Endodermal cell (in vitro differentiated cells): ENCODE measurements around the gene DGCR2. TPM values are rescaled to one million over a fixed set of nuclear protein-coding genes. Genes with fewer than 3 reads are reported as not detected.

Source experiments
- DNase-seq: peaks from one replicate; pipeline ENCODE4 v3.0.0-alpha.2; 2017
- H3K27ac ChIP-seq: 2 replicates; pipeline ENCODE4 v1.5.1; 2013; ENCODE audit warnings: mild to moderate bottlenecking, low read depth, low read length, moderate library complexity
- H3K27me3 ChIP-seq: 2 replicates; pipeline ENCODE4 v1.6.1; 2013; ENCODE audit warnings: mild to moderate bottlenecking, low read length, moderate library complexity; ENCODE audit not compliant: insufficient read depth, control insufficient read depth, poor library complexity, severe bottlenecking
- H3K36me3 ChIP-seq: 2 replicates; pipeline ENCODE4 v1.7.0; 2013; ENCODE audit warnings: mild to moderate bottlenecking, low read length, moderate library complexity; ENCODE audit not compliant: control insufficient read depth, insufficient read depth
- H3K4me1 ChIP-seq: one replicate; pipeline ENCODE4 v1.7.0; 2013; ENCODE audit warnings: low read length; ENCODE audit not compliant: control insufficient read depth, insufficient read depth
- H3K4me3 ChIP-seq: 2 replicates; pipeline ENCODE4 v1.5.1; 2013; ENCODE audit warnings: mild to moderate bottlenecking, low read length, moderate library complexity
- H3K9ac ChIP-seq: 2 replicates; pipeline ENCODE4 v1.6.1; 2013; ENCODE audit warnings: mild to moderate bottlenecking, low read length, moderate library complexity; ENCODE audit not compliant: poor library complexity, severe bottlenecking; ENCODE audit errors: extremely low read depth
- H3K9me3 ChIP-seq: 2 replicates; pipeline ENCODE4 v1.6.1; 2013; ENCODE audit warnings: mild to moderate bottlenecking, low read length, moderate library complexity; ENCODE audit not compliant: control insufficient read depth
- H3K27ac Mint-ChIP-seq: 2 replicates; pipeline ENCODE4 v1.8.0; 2020; ENCODE audit warnings: mixed read lengths
- H3K27me3 Mint-ChIP-seq: 2 replicates; pipeline ENCODE4 v1.8.0; 2021; ENCODE audit warnings: mild to moderate bottlenecking, mixed read lengths; ENCODE audit not compliant: insufficient read depth
- H3K36me3 Mint-ChIP-seq: 2 replicates; pipeline ENCODE4 v1.8.0; 2020; ENCODE audit warnings: low read depth, mixed read lengths
- H3K4me1 Mint-ChIP-seq: 2 replicates; pipeline ENCODE4 v1.8.0; 2020; ENCODE audit warnings: mixed read lengths
- H3K4me3 Mint-ChIP-seq: 2 replicates; pipeline ENCODE4 v1.8.0; 2020; ENCODE audit warnings: mild to moderate bottlenecking, moderate library complexity, mixed read lengths
- H3K9me3 Mint-ChIP-seq: 2 replicates; pipeline ENCODE4 v1.8.0; 2020; ENCODE audit warnings: mild to moderate bottlenecking, mixed read lengths
- CTCF ChIP-seq: fragments of 200-600 bp; sonication (generic); conservative IDR thresholded peaks from 2 replicates; pipeline ENCODE4 v1.5.0; 2021; ENCODE audit warnings: antibody characterized with exemption, mild to moderate bottlenecking
- WGBS, 2 experiments: methylation state at CpG; one replicate each; pipeline versions ENCODE4 v1.1.5 to v1.1.7; 2013; ENCODE audit warnings: missing lambda C conversion rate in 2 of 2, mixed read lengths in 1 of 2; ENCODE audit not compliant: insufficient coverage in 1 of 2, insufficient read length in 1 of 2; 5-methylcytosine and 5-hydroxymethylcytosine counted together
- total RNA-seq, 2 donors: library from RNA; stranded (reverse); fragmentation: NEBNext Ultra II Directional in 1 of 2; extraction: Animal tissue kit (Norgen Biotek cat#: 25700) in 1 of 2; gene quantifications; 2 replicates in 1 of 2; 3 replicates in 1 of 2; pipeline ENCODE4 v1.2.1, GENCODE V29; 2021

Gene DGCR2
- total RNA-seq, 2 donors from 2014 or later: 54.6 to 62.9 TPM

DNA sequence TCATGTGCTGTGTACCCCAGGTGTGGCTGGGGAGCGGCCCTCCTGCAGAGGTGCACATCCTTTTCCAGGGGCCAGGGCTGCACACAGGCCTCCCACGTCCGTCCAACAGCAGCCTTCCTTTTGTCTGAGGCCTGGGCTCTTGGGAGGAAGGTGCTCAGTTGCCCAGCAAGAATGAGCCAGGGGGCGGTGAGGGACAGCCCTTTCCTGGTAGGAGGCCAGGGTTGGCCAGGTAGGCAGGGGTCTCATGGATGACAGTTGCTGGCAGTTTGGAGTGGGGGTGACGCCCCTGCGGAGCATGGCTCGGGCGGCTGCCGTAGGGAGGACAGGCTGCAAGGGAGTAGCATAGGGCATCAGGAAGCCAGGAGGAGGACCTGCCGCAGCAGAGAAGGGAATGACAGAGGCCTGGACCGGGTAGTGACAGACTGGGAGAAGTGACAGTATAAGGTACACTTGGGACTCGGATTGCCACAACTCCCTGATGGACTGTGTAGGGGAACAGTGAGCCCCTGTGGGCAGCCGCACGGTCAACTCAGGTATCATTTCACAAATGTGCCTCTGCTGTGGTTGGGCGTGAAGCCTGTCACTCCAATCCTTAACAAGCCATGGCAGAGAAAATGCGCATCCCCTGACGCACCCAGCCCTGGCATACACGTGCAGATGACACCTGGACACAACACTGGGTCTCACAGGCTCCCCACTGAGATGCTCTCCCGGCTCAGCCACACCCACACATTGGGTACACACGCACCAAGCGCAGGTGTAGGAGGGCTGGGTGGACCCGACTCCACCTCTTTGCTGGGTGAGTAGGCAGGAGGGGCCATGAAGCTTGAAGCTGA is 79.7 kb downstream of the DGCR2 start:
- Histone ChIP-seq H3K36me3 (peaks cover 60% of the 10 kb centered on the region), H3K4me1 (no peaks in the 10 kb centered on the region), H3K4me3 (no peak overlapping the region), H3K9me3 (no peaks in the 10 kb centered on the region), H3K27me3 (no peaks in the 10 kb centered on the region), H3K27ac (no peak overlapping the region), H3K9ac (no peak overlapping the region)
- 95 to 100% methylated on average over 13 to 22 of the region's 22 CpGs for WGBS, 2 experiments
- Mint-ChIP-seq H3K4me1 (no peaks in the 10 kb centered on the region), H3K9me3 (no peaks in the 10 kb centered on the region), H3K27ac (no peak overlapping the region), H3K27me3 (no peaks in the 10 kb centered on the region), H3K36me3 (peaks cover 56% of the 10 kb centered on the region), H3K4me3 (no peak overlapping the region)
- peak; percentile 39 for DNase-seq
- TF ChIP-seq CTCF: no peak

DNA sequence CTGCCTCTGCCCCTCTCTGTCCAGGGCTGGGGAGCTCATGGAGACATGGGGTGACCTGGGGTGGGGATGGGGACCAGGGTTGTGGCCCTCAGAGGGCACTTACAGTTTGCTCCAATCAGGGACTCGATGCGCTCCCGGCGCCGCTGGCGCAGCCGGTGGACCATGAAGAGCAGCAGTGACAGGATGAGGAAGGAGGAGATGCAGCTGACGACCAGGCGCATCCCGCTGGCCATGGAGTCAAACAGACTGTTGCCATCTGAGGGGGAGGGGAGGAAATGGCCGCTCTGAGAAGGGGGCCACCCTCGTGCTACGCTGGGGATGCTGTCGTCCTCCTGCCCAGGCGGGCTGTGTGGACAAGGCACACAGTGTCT is 80.5 kb downstream of the DGCR2 start:
- Mint-ChIP-seq H3K4me3 (no peak overlapping the region), H3K36me3 (peaks cover 52% of the 10 kb centered on the region), H3K4me1 (no peaks in the 10 kb centered on the region)

More for the DNA sequence above, 80.5 kb downstream of the DGCR2 start:
- Histone ChIP-seq H3K9me3 (no peaks in the 10 kb centered on the region), H3K9ac (no peak overlapping the region), H3K27ac (no peak overlapping the region), H3K36me3 (peaks cover 52% of the 10 kb centered on the region), H3K27me3 (no peaks in the 10 kb centered on the region), H3K4me1 (no peaks in the 10 kb centered on the region), H3K4me3 (no peak overlapping the region)
- Mint-ChIP-seq H3K27ac (no peak overlapping the region), H3K27me3 (no peaks in the 10 kb centered on the region), H3K9me3 (no peaks in the 10 kb centered on the region)
- WGBS, 2 experiments: 92 to 95% methylated on average over 9 to 15 of the region's 15 CpGs
- no peak for TF ChIP-seq CTCF
- peak; percentile 24 for DNase-seq
